Measurements from ENCODE around the gene PHACTR4.

- TF ChIP-seq CTCF (conservative IDR thresholded peaks at IDR 0.05 in 1 of 2, IDR thresholded peaks at IDR 0.05 in 1 of 2; ENCODE audit: extremely low read depth in 1 of 2, insufficient read depth in 1 of 2, low read depth in 1 of 2, low read length in 2 of 2) = no peak
- no peak for TF ChIP-seq EZH2 (IDR thresholded peaks at IDR 0.05; ENCODE audit: borderline replicate concordance, low read length)
These were observed 141.5 kb downstream of the PHACTR4 start for GRCh38 chr1:28510970-28511440.

All from mammary epithelial cell (primary cell).